ENCODE measurements around the gene CELSR1.

The CELSR1 gene

GRCh38 chr22:46361826-46362202 lies 175.6 kb downstream of the CELSR1 start (continued):
- TF ChIP-seq PATZ1 (CRISPR knock-in tag; IDR thresholded peaks at IDR 0.05; ENCODE audit: borderline replicate concordance) (no peak), OSR1 (CRISPR knock-in tag; IDR thresholded peaks at IDR 0.05) (no peak), BACH2 (CRISPR knock-in tag; IDR thresholded peaks at IDR 0.05; ENCODE audit: borderline replicate concordance) (no peak), SNAI2 (CRISPR knock-in tag; IDR thresholded peaks at IDR 0.05) (no peak), PPARA (CRISPR knock-in tag; IDR thresholded peaks at IDR 0.05; ENCODE audit: borderline replicate concordance) (no peak), ZNF70 (CRISPR knock-in tag; IDR thresholded peaks at IDR 0.05) (no peak), ARNTL (CRISPR knock-in tag; IDR thresholded peaks at IDR 0.05; ENCODE audit: borderline replicate concordance, low read depth) (no peak), ZNF8 (CRISPR knock-in tag; IDR thresholded peaks at IDR 0.05) (no peak)

GRCh38 chr22:46360891-46361290 lies 176.5 kb downstream of the CELSR1 start:
- no peak for ATAC-seq
- no peak for TF ChIP-seq CSRNP3 (CRISPR knock-in tag; IDR thresholded peaks at IDR 0.05)
- no peak for TF ChIP-seq ZNF70 (CRISPR knock-in tag; IDR thresholded peaks at IDR 0.05)
- no peak for TF ChIP-seq ISL1 (CRISPR knock-in tag; IDR thresholded peaks at IDR 0.05)
- TF ChIP-seq ZFP30 (CRISPR knock-in tag; IDR thresholded peaks at IDR 0.05) = no peak
- TF ChIP-seq PATZ1 (CRISPR knock-in tag; IDR thresholded peaks at IDR 0.05; ENCODE audit: borderline replicate concordance) = no peak
- TF ChIP-seq TSHZ2 (CRISPR knock-in tag; IDR thresholded peaks at IDR 0.05) = no peak
- TF ChIP-seq SNAI2 (CRISPR knock-in tag; IDR thresholded peaks at IDR 0.05) = no peak
- TF ChIP-seq ZC3H10 (CRISPR knock-in tag; IDR thresholded peaks at IDR 0.05) = no peak
- no peak for TF ChIP-seq ZNF565 (CRISPR knock-in tag; conservative IDR thresholded peaks at IDR 0.05; ENCODE audit: low read depth)
- no peak for TF ChIP-seq TCF4 (CRISPR knock-in tag; IDR thresholded peaks at IDR 0.05; ENCODE audit: borderline replicate concordance)
- no peak for TF ChIP-seq GLIS3 (CRISPR knock-in tag; IDR thresholded peaks at IDR 0.05)
- TF ChIP-seq ARNTL (CRISPR knock-in tag; IDR thresholded peaks at IDR 0.05; ENCODE audit: borderline replicate concordance, low read depth) = no peak
- no peak for TF ChIP-seq RARB (CRISPR knock-in tag; IDR thresholded peaks at IDR 0.05)

- no peak for ATAC-seq
- TF ChIP-seq RARB (CRISPR knock-in tag; IDR thresholded peaks at IDR 0.05) (no peak), ZNF565 (CRISPR knock-in tag; conservative IDR thresholded peaks at IDR 0.05; ENCODE audit: low read depth) (no peak), SNAI2 (CRISPR knock-in tag; IDR thresholded peaks at IDR 0.05) (no peak), PPARA (CRISPR knock-in tag; IDR thresholded peaks at IDR 0.05; ENCODE audit: borderline replicate concordance) (no peak), ISL1 (CRISPR knock-in tag; IDR thresholded peaks at IDR 0.05) (no peak), ARNTL (CRISPR knock-in tag; IDR thresholded peaks at IDR 0.05; ENCODE audit: borderline replicate concordance, low read depth) (no peak), ZNF70 (CRISPR knock-in tag; IDR thresholded peaks at IDR 0.05) (no peak), GLIS3 (CRISPR knock-in tag; IDR thresholded peaks at IDR 0.05) (no peak), ZFP30 (CRISPR knock-in tag; IDR thresholded peaks at IDR 0.05) (no peak), CSDC2 (CRISPR knock-in tag; IDR thresholded peaks at IDR 0.05) (no peak), POU6F1 (CRISPR knock-in tag; IDR thresholded peaks at IDR 0.05; ENCODE audit: borderline replicate concordance, low read depth) (no peak), PATZ1 (CRISPR knock-in tag; IDR thresholded peaks at IDR 0.05; ENCODE audit: borderline replicate concordance) (no peak), CSRNP3 (CRISPR knock-in tag; IDR thresholded peaks at IDR 0.05) (no peak), TSHZ2 (CRISPR knock-in tag; IDR thresholded peaks at IDR 0.05) (no peak), TOX (CRISPR knock-in tag; IDR thresholded peaks at IDR 0.05; ENCODE audit: borderline replicate concordance) (no peak)
These were observed 177.3 kb downstream of the CELSR1 start for GRCh38 chr22:46360097-46360496.
